Suppressor macrophage treated with lipopolysaccharide for 1 hour (primary cell): Measurements from ENCODE around the gene PRXL2A.
"Not testable (repeated sequence)": the region's sequence is repeated elsewhere in the genome, so short reads cannot be mapped to it uniquely, and the experiment has no call there.

ENCODE experiments used
- DNase-seq, 3 donors: peaks; one replicate each; pipeline ENCODE4 v3.0.0-alpha.2; 2020 to 2022

PRXL2A gene

GRCh38 chr10:80477813-80478212 lies 69.5 kb downstream of the PRXL2A start:
- peak; percentile 91 to 98 (median 96) for DNase-seq

- DNase-seq: not testable (repeated sequence)
Measured at GRCh38 chr10:80480373-80480772, 72.0 kb downstream of the PRXL2A start.

- no peak for DNase-seq
Measured at GRCh38 chr10:80480852-80481251, 72.5 kb downstream of the PRXL2A start.

- DNase-seq: peak; percentile 80 to 84 (median 80)
Measured at GRCh38 chr10:80484243-80484642, 75.9 kb downstream of the PRXL2A start.

GRCh38 chr10:80484676-80485075 lies 76.3 kb downstream of the PRXL2A start:
- DNase-seq: no peak

DNA sequence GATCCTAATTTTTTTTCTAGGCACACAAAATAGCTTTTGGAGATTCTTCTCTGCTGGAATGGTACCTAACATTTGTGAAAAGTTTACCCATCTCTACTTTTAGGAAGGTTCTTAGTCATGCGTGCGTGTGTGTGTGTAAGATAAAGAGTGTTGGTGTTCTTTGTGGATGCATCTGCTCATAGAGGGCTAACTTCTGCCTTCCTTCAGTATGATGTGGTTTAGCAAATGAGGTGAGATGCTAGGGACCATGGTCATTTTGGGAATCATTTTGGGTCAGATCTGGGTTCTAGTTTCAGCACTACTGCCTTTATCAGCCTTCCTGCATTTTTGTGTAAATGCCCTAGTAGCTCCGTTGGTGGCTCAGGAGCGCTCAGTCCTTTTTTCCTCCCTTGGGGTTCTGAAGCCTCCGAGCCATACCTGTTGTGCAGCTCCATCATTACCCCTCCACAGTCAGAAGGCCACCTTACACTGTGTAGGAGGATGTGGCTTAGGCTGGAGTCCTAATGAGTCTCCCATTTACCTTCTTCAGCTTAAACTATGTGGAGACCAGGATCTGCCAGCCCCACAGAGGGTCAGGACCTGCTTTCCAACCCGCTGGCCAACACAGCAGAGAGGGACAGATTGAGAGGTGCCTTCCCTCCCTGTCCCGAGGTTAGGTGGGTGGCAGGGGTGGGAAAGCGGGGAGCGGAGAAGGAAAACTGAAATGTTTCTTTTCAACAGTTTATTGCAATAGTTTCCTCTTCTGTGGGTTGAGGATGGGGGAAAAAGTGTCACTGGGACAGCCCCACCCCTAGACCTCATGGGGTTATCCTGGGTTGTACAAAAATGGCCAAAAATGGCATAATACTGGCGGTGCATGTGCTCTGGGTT lies 77.0 kb downstream of the PRXL2A start:
- DNase-seq: peak; percentile 85 to 93 (median 87)

DNA sequence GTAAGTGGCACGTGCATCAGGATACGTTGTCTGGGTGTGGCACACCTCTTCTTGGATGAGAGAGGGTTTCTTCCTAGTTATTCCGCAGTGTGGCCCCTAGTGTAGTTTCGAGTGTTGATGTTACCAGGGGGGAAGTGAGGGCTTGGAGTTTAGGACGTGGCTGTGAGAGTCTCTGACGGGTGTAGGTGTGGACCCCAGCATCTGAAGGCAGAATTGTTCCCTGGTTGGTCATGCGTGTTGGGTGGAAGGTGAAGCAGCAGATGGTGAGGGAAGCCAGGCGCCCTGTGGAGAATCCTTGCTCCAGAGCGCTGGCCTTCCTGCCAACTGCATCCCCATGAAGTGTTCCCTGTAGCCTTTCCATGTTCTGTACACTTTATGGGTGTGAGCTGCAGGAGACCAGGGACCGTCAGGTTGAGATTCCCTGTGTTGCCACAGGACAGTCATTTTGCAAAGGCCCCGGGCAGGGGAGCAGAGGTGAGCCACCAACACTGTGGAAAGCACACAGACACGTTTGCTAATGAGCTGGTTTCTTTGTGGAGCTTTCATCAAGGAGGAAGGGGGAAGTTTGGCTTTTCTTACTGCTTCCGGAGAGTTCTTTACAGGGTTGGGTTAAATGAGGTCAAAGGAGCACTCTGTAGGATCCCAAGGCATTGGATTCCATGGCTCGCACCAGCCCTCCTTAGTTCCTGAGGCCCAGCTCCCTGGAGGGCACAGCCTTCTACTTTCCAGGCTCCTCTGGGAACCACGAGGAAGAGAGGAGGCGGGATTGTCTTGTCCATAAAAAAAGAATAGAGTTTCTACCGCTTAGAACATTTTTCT lies 77.8 kb downstream of the PRXL2A start:
- DNase-seq: peak; percentile 79 to 87 (median 83)
